HG03575 (cell line): ENCODE results near the gene C16orf78.

Experiments used
- ATAC-seq: cut with Tn5 transposase; IDR thresholded peaks from one replicate; pipeline ENCODE4 v1.9.1; 2021; ENCODE audit not compliant: unreplicated experiment, insufficient number of reproducible peaks, low FRiP score; ENCODE audit errors: extremely low read depth

C16orf78 gene, protein sequence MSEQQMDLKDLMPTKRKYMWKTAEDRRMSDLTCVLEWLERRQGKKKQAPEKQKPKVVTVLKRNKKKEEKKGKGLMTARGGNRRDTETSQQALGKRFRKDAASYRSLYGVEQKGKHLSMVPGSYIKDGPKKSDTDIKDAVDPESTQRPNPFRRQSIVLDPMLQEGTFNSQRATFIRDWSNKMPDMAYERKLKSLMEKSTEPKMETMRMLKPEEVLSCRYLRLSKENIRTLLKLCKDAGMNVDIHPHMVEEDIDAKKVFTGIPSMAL

DNA sequence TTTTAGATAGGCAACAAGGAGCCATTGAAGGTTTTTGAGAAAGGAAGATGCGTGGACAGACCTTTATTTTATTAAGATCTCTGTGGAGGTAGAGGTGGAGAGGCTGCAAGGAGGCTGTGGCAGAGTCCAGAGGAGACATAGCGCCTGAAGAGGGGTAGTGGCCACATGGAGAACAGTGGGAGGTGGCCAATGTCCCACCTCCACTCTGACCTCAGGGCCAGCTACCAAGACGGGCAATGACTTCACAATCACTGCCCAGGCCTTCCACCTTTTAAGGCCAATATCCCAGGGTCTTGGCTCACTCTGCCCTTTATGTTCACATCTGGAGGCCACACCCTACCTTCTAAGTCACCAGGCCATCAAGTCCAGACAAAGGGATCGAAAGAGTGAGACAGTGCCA is at the start of gene C16orf78:
Gene C16orf78 (plus strand): TSS at position 301 of the 400 bp plus-strand sequence. CDS start 136 bp downstream, outside the sequence.
- ATAC-seq: no peak

DNA sequence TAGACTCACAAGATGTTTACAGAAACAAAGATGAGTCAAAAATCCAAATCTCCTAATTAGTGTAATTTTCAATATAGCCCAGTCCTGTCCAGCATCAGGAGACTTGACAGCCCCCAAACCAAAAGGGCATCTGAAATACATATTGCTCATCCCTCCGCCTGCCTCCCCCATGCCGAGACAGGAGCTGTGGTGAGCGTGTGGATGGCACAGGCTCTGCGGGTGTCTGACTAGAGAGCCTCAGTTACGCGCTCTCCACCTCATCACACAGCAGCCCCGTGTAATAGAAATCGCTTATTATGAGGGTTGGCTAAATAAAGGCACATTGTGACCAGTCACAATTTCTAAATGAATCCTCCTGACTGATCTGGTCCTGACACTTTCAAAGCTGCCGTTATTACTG is 48.9 kb upstream of the C16orf78 start:
- ATAC-seq: no peak

DNA sequence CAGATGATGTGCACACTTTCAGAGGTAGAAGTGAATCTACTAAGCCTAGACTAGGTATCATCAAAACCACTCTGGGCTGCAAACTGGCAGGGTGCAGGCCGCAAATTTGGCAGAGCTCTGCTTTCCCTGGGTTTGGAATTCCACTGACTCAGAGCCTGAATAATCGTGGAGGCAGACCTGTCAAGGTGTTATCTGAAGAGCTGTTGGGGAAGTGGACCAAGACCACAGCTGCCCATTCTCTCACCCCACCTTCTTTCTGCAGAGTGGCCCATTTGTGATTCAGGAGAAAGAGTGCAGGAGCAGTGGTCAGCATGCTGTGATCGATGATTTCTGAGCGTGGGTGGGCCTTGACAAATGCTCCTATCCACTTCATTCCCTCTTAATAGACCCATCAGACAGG is 46.1 kb upstream of the C16orf78 start:
- ATAC-seq: no peak

DNA sequence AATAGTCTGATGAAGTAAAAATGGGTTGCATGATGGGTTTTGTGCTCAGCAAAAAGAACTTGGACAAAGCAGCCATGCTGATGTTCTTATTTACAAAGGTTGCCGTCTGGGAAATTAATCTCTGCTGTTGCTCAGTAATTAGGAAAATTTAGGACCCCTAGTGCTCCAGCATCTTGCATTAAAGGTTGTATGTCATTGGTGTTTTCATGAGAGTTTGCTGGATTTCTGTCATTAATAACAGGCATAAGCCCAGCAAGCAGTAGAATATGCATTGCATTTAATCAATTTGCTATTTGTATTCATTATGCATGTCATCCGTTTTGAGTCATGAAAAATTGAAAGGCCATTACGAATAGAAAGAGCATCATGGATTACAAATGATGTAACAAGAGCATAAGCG is 45.3 kb upstream of the C16orf78 start:
- ATAC-seq: no peak

DNA sequence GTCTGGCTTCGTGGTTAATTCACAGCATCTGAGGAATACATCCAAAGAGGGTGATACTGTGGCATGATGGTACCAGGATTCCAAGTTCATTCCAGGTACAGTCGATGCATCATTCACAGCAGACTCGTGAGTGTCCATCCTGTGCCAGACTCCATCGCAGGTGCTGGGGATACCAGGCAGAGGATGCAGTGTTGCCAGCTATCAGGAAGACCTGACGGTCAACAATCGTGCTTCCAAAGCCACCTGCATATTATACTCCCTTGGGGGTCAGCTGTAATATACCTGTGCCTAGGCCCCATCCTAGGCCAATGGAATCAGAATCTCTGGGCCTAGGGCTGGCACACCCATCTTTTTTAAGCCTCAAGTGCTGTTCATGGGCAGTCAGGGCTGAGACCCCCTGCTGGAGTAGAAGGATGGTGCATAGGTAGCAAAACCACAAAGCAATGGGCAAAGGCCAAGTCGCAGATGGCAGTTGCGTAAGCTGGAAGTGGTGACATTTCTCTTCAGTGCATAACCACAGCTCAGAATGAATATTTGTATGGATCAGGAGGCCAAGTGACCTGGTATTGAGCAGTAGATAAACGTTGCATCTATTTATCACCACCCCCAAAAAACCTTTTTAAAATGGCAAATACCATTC is 42.9 kb upstream of the C16orf78 start:
- ATAC-seq: no peak

DNA sequence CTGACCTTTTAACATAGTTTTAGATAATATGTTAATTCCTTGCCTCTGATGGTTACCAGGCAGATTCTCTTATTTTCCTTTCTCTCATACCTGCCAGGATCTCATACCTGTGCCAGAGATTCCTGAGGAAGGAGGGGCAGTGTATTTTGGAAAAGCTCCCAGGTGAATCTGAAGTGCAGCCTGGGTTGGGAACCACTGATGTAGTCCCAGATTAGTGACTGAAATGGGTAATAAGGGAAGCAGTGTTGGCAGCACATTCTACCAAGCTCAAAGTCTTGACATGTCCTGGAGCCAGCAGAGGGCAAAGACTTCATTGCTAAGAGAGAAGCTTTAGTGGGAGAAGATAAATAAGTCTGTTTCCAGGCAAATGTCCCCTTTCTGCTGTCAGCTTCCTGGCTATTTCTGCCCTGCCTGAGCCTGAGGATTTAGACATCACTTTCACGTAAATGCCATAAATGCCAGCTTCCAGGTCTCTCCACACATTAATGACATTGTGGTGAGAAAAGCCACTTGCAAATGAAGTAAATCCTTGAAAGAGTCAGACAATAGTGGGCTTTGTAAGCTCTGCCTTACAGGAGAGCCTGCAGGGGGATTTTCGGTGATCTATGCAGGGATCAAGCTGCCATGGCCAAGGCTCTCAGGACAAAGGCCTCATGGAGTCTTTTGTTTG is 40.9 kb upstream of the C16orf78 start:
- no peak for ATAC-seq

DNA sequence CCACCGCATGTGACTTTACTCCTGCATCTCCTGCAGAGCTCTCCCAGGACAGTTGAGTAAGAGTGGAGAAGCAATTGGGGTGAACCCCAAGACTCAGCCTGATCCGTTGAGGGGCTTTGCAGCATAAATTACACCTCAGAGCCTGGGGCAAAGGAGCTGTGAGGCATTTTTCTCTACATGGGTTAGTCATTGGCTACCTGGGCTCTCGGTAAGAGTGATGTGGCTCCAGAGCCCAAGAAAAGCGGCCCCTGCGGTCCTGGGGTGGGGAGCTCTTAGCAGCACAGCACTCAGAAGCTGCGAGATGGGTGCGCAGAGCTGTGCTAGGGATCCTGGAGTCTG is 40.4 kb upstream of the C16orf78 start:
- ATAC-seq: no peak

DNA sequence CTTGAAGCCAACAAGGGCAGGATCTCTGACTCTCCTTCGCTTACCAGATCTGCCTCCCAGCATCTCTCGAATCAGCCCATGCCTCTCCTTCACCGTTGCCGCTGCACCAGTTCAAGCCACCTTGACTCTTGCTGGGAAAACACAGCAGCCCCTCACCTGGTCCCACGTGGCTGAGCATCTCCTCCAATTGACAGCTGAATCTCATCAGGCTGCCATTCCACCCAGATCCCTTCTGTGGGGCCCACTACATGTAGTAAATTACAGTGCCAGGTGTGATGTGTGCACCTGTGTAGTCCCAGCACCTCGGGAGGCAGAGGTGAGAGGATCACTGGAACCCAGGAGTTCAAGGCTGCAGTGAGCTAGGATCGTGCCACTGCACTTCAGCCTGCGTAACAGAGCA is 37.8 kb upstream of the C16orf78 start:
- no peak for ATAC-seq

DNA sequence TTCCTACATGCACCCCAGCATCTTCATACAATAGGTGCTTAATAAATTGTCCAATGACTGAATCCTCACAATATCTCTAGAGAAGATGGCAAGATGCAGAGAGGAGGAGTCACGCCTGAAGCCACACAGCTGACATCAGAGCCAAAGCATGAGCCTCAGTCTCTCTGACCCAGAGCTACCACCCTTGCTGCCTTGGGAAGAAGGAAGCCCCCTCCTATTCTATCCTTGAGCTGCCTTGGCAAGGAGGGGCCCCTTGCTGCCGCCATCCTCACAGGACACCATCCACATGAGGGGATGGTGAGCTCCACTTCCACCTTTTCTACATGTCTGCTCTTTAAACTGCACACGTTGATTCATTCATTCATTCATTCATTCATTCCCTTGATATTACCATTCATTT is 37.0 kb upstream of the C16orf78 start:
- no peak for ATAC-seq

DNA sequence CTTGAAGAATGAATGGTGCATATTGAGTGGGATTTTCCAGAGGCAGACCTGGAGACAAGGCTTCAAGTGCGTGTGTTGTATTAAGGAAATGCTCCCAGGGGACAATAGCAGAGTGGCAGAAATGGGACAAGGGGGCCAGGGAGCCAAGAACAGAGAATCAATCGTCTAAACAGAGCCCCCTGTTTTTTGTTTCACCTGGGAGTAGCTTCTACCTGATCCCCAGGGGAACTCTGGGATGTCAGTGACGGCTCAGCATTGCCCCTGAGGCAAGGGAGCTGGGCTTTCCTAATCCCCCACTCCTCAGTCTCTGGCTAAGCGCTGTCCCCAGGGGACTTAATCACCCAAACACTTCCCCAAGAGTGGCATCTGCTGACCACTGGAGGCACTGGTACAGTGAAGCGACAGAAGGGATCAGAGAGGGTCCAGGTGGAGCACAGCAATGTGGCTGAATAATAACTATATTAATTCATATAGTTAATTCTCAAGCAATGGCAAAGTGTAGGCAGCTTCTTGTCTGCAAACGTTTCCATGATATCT is 35.7 kb upstream of the C16orf78 start:
- ATAC-seq: no peak

DNA sequence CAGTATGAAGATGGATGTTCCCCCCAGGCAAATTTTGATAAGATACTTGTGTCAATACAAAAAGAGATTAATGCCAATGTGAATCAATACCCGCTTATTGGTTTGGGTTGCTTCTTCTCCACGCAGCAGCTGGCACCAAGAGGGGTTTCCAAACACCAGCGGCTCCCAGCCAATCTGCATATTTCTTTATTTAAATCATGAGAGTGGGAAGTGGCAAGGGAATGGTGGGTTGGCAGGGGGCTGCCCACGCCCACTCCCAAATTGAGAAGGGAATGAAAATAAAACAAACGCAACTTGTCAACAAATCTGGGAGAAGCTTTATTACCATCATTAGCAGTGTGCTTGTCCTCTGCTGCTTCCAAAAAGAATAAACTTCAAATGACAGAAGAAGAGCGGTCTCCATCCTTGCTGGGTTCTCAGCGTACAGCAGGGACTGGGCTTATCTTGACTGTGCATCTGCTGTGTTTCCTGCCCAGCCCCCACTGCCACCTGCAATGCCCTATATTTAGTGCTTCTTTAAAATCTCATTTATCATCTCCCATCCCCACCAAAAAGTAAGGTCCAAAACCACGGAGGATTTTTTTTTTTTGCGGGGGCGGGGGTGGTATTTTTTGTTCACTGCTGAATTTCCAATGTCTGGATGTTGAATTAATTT is 34.9 kb upstream of the C16orf78 start:
- ATAC-seq: no peak

DNA sequence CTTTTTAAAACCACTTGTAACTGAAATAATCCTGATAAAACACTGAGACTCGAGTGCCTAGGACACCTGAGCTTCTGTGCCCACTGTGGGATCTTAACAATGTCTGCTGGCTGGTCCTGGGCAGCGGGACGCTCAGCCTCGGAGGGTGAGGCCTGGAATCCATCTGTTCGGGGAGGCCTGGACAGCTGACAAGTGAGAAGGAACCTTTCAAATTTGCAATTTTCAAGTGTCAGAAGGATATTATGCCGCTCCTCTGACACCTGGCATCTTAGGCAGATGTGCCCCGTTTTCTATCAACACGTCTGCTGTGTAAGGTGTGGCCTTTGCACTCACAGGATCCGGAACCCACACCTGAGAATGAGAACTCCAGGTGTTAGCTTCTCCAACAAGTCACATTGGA is 33.1 kb upstream of the C16orf78 start:
- no peak for ATAC-seq

DNA sequence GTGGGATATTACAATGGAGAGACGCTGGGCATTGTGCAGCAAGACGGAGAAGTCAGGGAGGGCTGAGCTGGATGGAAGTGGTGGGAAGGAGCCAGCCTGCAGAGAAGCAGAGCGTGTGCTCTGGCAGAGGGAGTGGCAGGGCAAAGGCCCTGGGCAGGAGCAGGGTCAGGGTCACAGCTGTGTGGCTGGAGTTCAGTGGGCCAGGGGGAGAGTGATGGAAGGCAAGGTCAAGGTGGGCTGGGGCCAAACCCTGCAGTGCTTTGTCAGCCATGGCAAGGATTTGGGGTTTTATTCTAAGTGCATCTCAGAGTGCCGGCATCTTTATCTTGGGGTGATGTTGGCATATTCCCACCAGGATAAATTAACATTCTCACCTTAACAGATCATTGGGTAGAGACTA is 31.9 kb upstream of the C16orf78 start:
- ATAC-seq: no peak

DNA sequence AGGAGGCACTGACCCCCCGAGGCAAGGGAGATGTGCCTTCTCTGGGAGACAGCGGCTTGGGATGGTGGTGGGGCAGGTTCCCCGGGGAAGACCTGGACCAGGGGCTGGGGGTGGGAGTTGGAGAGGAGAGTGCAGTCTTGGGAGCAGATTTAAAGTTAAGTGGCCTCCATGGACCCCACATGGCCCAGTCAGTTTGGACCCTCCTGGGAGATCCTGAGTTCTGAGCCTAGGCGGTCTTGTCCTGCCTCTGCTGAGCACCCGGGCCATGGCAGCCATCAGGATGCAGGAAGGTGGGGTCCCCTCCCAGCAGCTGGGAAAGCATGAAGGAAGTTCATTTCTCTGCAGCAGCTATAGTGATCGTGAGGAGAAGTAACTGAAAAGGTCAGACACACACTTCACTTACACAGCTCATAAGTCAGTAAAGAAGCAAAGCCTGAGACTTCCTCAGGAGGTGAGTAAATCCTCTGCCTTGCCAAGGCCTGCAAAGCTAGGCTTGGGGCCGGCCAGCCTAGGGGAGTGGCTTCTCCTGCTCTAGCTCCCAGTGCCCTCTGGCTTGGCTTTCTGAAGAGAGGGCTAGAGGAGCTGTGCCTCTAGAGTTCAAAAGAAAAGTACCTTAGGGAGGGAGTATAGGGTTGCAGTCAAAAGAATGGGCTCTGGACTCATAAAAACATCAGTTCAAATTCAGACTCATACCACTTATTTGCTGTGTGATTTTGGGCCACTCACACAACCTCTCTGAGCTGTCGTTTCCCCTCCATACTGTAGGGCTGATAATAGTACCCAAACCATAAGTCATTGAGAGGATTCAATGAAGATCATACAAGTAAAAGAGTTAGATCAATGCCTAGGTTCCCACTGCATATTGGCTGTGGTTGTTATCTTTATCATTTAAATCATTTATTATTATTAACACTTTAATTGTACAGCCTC is 31.0 kb upstream of the C16orf78 start:
- no peak for ATAC-seq

DNA sequence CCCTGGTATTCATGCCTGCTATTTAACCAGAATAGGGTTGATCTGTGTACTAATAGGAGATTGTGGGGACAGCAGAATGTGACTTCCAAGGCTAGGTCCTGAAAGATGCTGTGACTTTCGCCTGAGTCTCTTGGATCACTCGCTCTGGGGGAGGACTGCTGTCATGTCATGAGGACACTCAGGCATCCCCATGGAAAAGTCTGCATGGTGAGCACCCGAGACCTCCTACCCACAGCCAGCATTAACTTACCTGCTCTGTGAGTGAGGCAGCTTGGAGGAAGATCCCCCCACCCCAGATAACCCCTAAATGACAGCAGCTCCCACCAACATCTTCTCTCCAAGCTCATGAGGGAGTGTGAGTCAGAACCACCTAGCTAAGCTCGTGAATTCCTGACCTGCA is 30.3 kb upstream of the C16orf78 start:
- no peak for ATAC-seq

DNA sequence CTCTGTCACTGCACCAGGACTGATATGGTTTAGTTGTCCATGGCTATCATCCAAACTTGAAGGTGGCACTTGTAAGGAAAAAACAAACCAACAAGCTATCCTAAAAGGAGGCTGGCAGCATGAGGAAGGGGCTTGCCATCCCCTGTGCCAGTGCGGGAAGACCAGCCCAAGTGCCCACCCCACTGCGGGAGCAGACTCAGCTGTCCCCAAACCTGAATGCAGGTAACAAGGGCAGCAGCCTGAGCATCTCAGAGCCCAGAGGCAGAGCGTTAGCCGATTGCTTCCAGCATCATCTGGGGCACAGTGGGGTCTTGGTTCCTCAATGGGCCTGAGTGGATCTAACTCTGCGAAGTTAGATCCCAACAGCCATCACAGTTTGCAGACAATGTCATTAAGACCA is 29.2 kb upstream of the C16orf78 start:
- no peak for ATAC-seq

DNA sequence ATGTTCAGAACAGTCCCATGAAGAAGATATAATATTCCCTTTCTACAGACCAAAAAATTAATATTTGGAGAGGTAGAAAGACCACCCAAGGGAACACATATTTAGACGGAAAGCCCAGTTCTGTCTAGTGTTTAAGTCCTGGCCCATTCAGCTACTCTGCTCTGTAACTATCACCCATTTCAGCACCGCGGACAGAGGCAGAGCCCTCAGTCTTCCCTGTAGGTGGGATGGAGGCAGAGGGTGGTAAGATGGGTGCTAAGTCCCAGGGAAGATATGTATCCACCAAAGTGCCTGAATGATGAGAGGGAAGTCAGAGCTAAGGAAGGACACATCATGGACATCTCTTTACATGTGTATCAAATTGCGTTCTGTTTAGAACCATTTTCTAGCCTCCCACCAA is 27.8 kb upstream of the C16orf78 start:
- ATAC-seq: no peak

DNA sequence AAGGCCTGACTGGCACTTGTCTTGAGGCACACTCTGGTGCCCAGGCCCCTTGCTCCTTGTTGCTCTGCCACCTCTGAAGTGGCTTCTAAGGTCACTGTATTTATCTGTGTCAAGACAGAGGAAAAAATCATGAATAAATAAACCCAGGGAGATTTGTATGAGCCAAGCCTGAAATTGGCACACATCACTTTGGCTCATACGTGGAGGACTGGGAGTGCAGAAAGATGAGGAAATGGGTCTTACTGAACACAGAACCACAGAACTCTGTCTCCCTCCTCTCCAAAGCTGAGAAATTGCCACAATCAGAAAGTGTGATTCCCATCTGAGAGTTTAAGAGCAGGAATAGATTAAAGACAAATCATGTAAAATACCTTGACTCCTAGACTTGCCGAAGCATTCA is 27.1 kb upstream of the C16orf78 start:
- no peak for ATAC-seq

DNA sequence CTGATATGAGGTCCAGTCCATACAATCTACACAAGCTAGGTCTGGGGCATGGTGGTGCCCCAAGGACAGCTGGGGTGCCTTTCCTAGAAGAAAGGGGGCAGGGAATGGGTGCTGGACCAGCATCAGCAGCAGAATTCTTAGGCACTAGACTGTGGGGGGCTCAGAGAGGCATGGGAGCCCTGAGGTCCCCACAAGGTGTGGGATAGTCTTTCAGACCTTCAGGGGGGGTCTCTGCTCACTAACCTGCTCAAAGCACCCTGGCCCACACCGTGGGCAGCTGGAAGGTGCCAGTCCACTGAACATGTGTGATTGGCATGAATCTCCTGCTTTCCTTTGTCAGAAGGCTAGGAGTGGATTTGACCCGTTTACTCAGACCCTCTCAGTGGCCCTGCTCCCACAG is 26.1 kb upstream of the C16orf78 start:
- no peak for ATAC-seq
